ENCODE measurements around the gene ZBTB17.
"Not testable (repeated sequence)": the region's sequence is repeated elsewhere in the genome, so short reads cannot be mapped to it uniquely, and the experiment has no call there.

ZBTB17 gene

GRCh38 chr1:15935056-15935950 lies 40.6 kb downstream of the ZBTB17 start:
- no peak for DNase-seq (ENCODE audit: low spot score)

DNA sequence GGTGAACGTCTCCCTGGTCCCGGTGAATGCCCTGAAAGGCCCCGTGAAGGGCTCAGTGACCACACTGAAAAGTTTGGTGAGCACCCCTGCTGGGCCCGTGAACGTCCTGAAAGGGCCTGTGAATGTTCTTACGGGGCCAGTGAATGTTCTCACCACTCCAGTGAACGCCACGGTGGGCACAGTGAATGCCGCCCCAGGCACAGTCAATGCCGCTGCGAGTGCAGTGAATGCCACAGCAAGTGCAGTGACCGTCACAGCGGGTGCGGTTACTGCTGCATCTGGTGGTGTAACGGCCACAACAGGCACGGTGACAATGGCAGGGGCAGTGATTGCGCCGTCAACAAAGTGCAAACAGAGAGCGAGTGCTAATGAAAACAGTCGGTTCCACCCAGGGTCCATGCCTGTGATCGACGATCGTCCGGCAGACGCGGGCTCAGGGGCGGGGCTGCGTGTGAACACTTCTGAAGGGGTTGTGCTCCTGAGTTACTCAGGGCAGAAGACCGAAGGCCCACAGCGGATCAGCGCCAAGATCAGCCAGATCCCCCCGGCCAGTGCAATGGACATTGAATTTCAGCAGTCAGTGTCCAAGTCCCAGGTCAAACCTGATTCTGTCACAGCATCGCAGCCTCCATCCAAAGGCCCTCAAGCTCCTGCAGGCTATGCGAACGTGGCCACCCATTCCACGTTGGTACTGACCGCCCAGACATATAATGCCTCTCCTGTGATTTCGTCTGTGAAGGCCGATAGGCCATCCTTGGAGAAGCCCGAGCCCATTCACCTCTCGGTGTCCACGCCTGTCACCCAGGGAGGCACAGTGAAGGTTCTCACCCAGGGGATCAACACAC lies 41.5 kb downstream of the ZBTB17 start:
- no peak for DNase-seq (ENCODE audit: low spot score)

DNA sequence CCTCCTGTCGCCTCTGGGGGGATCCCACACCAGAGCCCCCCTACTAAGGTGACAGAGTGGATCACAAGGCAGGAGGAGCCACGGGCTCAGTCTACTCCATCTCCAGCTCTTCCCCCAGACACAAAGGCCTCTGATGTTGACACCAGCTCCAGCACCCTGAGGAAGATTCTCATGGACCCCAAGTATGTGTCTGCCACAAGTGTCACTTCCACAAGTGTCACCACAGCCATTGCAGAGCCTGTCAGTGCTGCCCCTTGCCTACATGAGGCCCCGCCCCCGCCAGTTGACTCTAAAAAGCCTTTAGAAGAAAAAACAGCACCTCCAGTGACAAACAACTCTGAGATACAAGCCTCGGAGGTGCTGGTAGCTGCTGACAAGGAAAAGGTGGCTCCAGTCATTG lies 42.2 kb downstream of the ZBTB17 start:
- DNase-seq (ENCODE audit: low spot score) = no peak

DNA sequence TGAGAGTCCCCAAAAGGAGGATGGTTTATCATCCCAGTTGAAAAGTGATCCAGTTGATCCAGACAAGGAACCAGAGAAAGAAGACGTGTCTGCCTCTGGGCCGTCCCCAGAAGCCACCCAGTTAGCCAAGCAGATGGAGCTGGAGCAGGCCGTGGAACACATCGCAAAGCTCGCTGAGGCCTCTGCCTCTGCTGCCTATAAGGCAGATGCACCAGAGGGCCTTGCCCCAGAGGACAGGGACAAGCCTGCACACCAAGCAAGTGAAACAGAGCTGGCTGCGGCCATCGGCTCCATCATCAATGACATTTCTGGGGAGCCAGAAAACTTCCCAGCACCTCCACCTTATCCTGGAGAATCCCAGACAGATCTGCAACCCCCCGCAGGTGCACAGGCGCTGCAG lies 43.3 kb downstream of the ZBTB17 start:
- no peak for DNase-seq (ENCODE audit: low spot score)

DNA sequence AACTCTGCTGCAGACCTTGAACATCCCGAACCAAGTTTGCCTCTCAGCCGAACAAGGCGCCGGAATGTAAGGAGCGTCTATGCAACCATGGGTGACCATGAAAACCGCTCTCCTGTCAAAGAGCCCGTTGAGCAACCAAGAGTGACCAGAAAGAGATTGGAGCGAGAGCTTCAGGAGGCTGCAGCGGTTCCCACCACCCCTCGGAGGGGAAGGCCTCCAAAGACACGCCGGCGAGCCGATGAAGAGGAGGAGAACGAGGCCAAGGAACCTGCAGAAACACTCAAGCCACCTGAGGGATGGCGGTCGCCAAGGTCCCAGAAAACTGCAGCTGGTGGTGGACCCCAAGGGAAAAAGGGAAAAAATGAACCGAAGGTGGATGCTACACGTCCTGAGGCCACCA lies 44.0 kb downstream of the ZBTB17 start:
- no peak for DNase-seq (ENCODE audit: low spot score)

DNA sequence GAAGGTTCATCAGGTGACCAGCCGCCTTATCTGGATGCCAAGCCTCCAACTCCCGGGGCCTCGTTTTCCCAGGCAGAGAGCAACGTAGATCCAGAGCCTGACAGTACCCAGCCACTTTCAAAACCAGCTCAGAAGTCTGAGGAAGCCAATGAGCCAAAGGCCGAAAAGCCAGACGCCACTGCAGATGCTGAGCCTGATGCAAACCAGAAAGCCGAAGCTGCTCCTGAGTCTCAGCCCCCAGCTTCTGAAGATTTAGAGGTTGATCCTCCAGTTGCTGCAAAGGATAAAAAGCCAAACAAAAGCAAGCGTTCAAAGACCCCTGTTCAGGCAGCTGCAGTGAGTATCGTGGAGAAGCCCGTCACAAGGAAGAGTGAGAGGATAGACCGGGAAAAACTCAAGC lies 44.5 kb downstream of the ZBTB17 start:
- DNase-seq (ENCODE audit: low spot score) = no peak

GRCh38 chr1:15928971-15929965 lies 46.6 kb downstream of the ZBTB17 start:
- DNase-seq (ENCODE audit: low spot score) = no peak

DNA sequence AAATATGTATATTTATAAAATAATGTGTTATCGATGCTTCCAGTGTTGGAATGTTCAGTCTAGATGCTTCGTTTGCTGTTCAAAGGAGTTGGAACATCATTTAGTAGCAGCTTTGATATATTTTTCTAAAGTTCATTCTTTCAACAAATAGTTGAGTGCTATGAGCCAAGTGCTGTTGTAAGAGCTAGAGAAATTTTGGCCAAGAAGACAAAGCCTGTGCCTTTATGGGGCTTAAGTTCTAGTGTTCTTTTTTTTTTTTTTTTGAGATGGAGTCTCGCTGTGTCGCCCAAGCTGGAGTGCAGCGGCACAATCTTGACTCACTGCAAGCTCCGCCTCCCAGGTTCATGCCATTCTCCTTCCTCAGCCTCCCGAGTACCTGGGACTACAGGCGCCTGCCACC lies 49.5 kb downstream of the ZBTB17 start:
- not testable (repeated sequence) for DNase-seq (ENCODE audit: low spot score)

DNA sequence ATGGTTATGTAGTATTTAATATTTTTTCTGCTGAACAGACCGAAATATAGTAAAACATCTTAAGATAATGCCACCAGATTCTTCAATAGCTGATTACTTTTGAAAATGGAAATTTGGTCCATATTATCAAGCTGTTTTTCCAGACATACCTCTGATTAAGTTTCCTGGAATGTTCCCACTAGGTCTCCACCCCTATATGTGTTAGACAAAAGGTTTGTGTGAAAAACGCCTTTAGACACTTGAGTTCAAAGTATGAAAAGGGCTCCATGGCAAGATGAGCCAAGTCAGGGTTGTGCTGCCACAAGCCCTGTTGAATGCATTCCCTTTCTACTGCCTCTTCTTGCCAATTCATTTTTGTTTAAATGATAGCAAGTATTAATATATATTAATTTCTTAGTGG lies 52.7 kb downstream of the ZBTB17 start:
- no peak for DNase-seq (ENCODE audit: low spot score)

GRCh38 chr1:15918962-15919715 lies 56.8 kb downstream of the ZBTB17 start:
- DNase-seq (ENCODE audit: low spot score) = no peak

DNA sequence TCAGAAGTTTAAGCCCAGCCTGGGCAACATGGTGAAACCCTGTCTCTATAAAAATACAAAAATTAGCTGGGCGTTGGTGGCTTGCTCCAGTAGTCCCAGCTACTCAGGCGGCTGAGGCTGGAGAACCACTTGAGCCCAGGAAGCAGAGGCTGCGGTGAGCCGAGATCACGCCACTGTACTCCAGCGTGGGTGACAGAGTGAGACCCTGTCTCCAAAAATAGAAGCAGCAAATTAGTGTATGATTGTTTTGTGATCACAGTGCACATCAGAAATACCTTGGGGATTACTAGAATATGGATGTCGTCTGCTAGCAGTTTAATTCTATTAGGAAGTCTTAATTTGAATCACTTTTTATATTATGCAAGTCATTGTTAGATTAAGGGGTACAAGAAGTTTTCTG lies 59.0 kb downstream of the ZBTB17 start:
- DNase-seq (ENCODE audit: low spot score) = no peak

DNA sequence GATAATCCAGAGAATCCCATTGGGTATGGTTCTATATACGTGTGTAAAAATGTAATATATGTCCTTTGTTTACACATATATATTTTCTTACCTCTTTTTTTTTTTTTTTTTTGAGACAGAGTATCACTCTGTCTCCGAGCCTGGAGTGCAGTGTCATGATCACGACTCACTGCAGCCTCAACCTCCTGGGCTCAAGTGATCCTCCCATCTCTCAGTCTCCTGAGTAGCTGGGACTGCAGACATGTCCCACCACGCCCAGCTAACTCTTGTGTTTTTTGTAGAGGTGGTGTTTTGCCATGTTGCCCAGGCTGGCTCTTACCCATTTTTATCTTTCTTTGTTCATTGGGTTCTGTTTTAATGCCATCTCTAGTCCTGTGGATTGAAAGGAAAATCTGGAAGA lies 59.5 kb downstream of the ZBTB17 start:
- DNase-seq (ENCODE audit: low spot score) = no peak

- DNase-seq (ENCODE audit: low spot score) = no peak
Measured at GRCh38 chr1:15915991-15916390, 59.9 kb downstream of the ZBTB17 start.

DNA sequence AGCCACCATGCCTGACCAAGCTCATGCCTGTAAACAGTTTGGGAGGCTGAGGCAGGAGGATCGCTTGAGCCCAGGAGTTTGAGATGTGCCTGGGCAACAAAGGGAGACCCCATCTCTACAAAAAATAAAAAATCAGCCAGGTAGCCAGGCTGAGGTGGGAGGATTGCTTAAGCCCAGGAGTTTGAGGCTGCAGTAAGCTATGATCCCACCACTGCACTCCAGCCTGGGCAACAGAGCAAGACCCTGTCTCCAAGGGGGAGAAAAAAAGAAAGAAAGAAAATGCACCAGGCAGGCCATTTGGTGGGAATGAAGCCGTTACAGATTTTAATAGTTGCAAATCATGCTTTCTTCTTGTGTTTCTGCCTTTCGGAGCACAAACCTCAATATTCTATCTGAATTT lies 62.3 kb downstream of the ZBTB17 start:
- DNase-seq (ENCODE audit: low spot score) = not testable (repeated sequence)

DNA sequence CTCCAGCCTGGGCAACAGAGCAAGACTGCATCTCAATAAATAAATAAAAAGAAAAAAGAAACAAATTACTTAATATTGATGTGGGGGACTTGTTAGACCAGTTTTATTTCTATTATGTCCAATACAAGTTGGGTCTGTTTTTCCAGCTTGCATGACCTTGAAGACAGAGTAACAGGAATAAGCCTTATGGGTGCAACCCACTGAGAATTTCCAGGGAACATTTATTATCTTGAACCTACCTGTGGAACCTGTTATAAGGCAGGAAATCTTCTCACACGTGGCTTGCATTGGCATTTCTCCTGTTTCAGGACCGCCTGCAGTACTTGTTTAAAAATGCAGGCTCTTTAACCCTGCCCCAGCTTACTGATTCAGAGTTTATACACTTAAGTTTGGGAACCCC lies 64.0 kb downstream of the ZBTB17 start:
- DNase-seq (ENCODE audit: low spot score) = no peak

DNA sequence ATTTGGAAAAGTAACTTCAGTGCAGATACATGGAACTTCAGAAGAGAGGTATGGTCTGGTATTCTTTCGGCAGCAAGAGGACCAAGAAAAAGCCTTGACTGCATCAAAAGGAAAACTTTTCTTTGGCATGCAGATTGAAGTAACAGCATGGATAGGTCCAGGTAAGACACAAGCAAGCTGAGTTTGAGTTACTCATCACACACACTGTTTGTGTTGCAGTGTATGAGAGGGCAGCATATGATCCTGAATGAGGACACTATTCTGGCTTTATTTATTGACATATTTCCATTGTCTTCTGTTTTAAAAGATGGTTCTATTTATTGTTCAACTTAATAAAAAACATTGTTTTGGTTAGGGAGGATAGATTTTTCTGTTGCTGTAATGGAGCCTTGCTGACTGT lies 64.8 kb downstream of the ZBTB17 start:
- DNase-seq (ENCODE audit: low spot score) = no peak

DNA sequence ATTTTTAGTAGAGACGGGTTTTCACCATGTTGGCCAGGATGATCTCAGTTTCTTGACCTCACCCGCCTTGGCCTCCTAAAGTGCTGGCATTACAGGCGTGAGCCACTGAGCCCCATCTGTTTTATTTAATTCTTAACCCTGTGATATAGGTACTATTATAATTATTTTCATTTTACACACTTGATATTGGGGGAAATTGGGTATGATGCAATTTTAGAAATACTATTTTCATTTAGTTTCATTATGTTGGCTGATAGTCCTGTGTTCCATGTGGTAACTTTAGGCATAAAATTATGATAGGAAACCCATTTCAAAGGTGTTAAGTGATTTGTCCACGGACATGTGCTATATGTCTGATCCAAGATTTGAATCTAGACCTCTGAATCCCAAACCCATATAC lies 67.3 kb downstream of the ZBTB17 start:
- no peak for DNase-seq (ENCODE audit: low spot score)

DNA sequence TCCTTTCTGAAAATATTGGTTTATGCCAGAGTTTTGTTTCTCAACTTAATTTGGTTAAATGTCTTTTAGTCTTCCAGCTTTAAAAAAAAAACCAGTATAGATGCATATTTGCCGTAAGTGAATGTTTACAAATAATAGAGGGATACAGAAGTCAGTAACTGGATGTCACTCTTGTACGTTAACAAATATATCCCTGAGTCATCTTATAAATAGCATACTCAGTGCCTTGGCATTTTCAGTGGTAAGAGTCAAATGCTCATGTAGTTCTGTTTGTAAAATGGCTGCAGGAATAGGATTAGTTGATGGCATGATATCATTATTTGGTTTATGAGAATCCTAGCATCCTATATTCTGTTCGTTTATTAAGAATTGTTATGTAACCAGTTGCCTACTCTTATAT lies 73.0 kb downstream of the ZBTB17 start:
- DNase-seq (ENCODE audit: low spot score) = no peak

- no peak for DNase-seq (ENCODE audit: low spot score)
Measured at GRCh38 chr1:15900662-15901279, 75.1 kb downstream of the ZBTB17 start.

DNA sequence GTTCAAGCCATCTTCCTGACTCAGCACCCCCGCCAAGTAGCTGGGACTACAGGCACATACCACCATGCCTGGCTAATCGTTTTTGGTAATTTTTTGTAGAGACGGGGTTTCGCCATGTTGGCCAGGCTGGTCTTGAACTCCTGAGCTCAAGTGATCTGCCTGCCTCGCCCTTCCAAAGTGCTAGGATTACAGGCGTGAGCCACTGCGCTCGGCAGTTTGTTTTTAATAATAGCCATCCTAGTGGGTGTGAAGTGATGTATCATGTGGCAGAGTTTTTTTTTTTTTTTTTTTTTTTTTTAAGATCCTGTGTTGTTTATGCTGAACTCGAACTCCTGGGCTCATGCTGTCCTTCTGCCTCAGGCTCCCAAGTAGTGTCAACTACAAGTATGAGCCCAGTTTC lies 76.6 kb downstream of the ZBTB17 start:
- no peak for DNase-seq (ENCODE audit: low spot score)
